Transverse colon (tissue), 4 donors: ENCODE data around the gene CCDC110. TPM values are rescaled to one million over a fixed set of nuclear protein-coding genes. Genes with fewer than 3 reads are reported as not detected.

ENCODE experiments used
- DNase-seq: peaks from one replicate; pipeline ENCODE4 v3.0.0-alpha.2; 2019
- H3K27ac ChIP-seq, 4 donors: fragments of 200-600 bp; sonication (generic); 2 replicates each; pipeline ENCODE4 v1.5.1; 2016 to 2018; ENCODE audit warnings: inconsistent platforms in 4 of 4
- H3K27me3 ChIP-seq: fragments of 200-600 bp; sonication (generic); 2 replicates; pipeline ENCODE4 v1.5.1; 2017; ENCODE audit warnings: inconsistent platforms
- H3K36me3 ChIP-seq, 4 donors: fragments of 200-600 bp; sonication (generic); 2 replicates each; pipeline ENCODE4 v1.5.1; 2017 to 2019; ENCODE audit warnings: inconsistent platforms in 4 of 4
- H3K4me1 ChIP-seq, 4 donors: fragments of 200-600 bp; sonication (generic); 2 replicates each; pipeline ENCODE4 v1.5.1; 2017 to 2020; ENCODE audit warnings: inconsistent platforms in 4 of 4
- H3K4me3 ChIP-seq, 4 donors: fragments of 200-600 bp; sonication (generic); 1 replicate in 1 of 4; 2 replicates in 3 of 4; pipeline versions ENCODE4 v1.5.1 to v1.6.1; 2017 to 2019; ENCODE audit warnings: inconsistent platforms in 4 of 4
- H3K9me3 ChIP-seq, 2 donors: fragments of 200-600 bp; sonication (generic); 2 replicates each; pipeline ENCODE4 v1.5.1; 2017 to 2019; ENCODE audit warnings: inconsistent platforms in 2 of 2
- CTCF ChIP-seq, 5 experiments: fragments of 200-600 bp in 3 of 5; fragments of 450-650 bp in 2 of 5; sonication (generic) in 3 of 5; IDR thresholded peaks; 1 replicate in 2 of 5; 2 replicates in 3 of 5; pipeline ENCODE4 v1.5.1; 2016 to 2017; ENCODE audit warnings: antibody characterized with exemption in 5 of 5, inconsistent platforms in 3 of 5, mild to moderate bottlenecking in 2 of 5, moderate library complexity in 1 of 5
- EP300 ChIP-seq: sonication (generic); formaldehyde crosslinking; IDR thresholded peaks from one replicate; pipeline ENCODE4 v1.6.1; 2017; ENCODE audit warnings: antibody characterized with exemption, low read depth
- POLR2A ChIP-seq: fragments of 450-650 bp; IDR thresholded peaks from one replicate; pipeline ENCODE4 v1.6.1; 2016; ENCODE audit warnings: antibody characterized with exemption, mild to moderate bottlenecking, moderate library complexity
- POLR2AphosphoS5 ChIP-seq, 3 donors: sonication (generic); formaldehyde crosslinking; IDR thresholded peaks; one replicate each; pipeline ENCODE4 v1.6.1; 2016; ENCODE audit warnings: antibody characterized with exemption in 3 of 3
- WGBS, 2 donors: methylation state at CpG; one replicate each; pipeline ENCODE4 v1.1.5; 2018; ENCODE audit warnings: low coverage in 1 of 2; 5-methylcytosine and 5-hydroxymethylcytosine counted together
- in situ Hi-C, 4 donors: fragments of 200-750 bp; cut with MboI; loops; one replicate each; pipeline versions ENCODE4 v1.15.0 to v1.15.1; 2017; ENCODE audit warnings: low sequenced_read_pairs in 3 of 4, low pct_ligation_motif_present in 1 of 4, low pct_unique_long_range_greater_than_20kb in 1 of 4
- intact Hi-C: fragments of 100-400 bp; cut with DNase I; formaldehyde crosslinking; loops from one replicate; pipeline ENCODE4 v1.15.1; 2023; ENCODE audit warnings: low total_unique reads
- total RNA-seq, 4 donors: library from RNA; depleted of rRNA; stranded (reverse); fragments of >200 nt; gene quantifications; one replicate each; pipeline ENCODE4 v1.1.0, GENCODE V29; 2016

Gene CCDC110
- total RNA-seq, 4 donors from 2014 or later = 2.5 to 3.0 TPM; not detected in 2

GRCh38 chr4:185412412-185412811 lies 59.1 kb downstream of the CCDC110 start:
- WGBS, 2 donors = 89 to 93% methylated on average over 4 to 5 of the region's 5 CpGs
- H3K36me3 ChIP-seq = peaks cover 0 to 50% (median 9%) of the 10 kb centered on the region in 4 donors
- no peaks in the 10 kb centered on the region for H3K27me3 ChIP-seq
- H3K4me1 ChIP-seq = no peaks in the 10 kb centered on the region
- no peak for DNase-seq
- no peak for TF ChIP-seq POLR2A
- no peak for TF ChIP-seq POLR2AphosphoS5 (IDR thresholded peaks at IDR 0.05)
- no peak for TF ChIP-seq EP300
- H3K4me3 ChIP-seq = no peak overlapping the region
- intact Hi-C loops = no loop called here
- no peaks in the 10 kb centered on the region for H3K9me3 ChIP-seq
- no peak overlapping the region for H3K27ac ChIP-seq
- in situ Hi-C loops = no loop called here

- DNase-seq = no peak
- Histone ChIP-seq H3K36me3 (peaks cover 0 to 47% (median 9%) of the 10 kb centered on the region in 4 donors), H3K27ac (no peak overlapping the region), H3K4me3 (no peak overlapping the region), H3K9me3 (no peaks in the 10 kb centered on the region), H3K4me1 (no peaks in the 10 kb centered on the region), H3K27me3 (no peaks in the 10 kb centered on the region)
- 78 to 79% methylated on average over 5 of the region's 5 CpGs for WGBS, 2 donors
- in situ Hi-C loops (no loop called here), intact Hi-C loops (no loop called here)
- TF ChIP-seq POLR2A (no peak), EP300 (no peak), POLR2AphosphoS5 (IDR thresholded peaks at IDR 0.05) (no peak), CTCF (IDR thresholded peaks at IDR 0.05) (no peak)
These were observed 59.7 kb downstream of the CCDC110 start for GRCh38 chr4:185411849-185412248.

GRCh38 chr4:185408432-185408831 lies 63.1 kb downstream of the CCDC110 start:
- peaks cover 0 to 47% (median 3%) of the 10 kb centered on the region in 4 donors for H3K36me3 ChIP-seq

GRCh38 chr4:185405296-185405999 lies 66.1 kb downstream of the CCDC110 start:
- in situ Hi-C loops (no loop called here), intact Hi-C loops (no loop called here)
- H3K27me3 ChIP-seq = no peaks in the 10 kb centered on the region
- no peaks in the 10 kb centered on the region for H3K9me3 ChIP-seq
- WGBS, 2 donors = 71 to 83% methylated on average over 6 of the region's 6 CpGs
- H3K4me1 ChIP-seq = peaks cover 0 to under 1% (median 0%) of the 10 kb centered on the region in 4 donors
- no peak overlapping the region for H3K4me3 ChIP-seq
- DNase-seq = no peak
- TF ChIP-seq EP300 (no peak), POLR2A (no peak), POLR2AphosphoS5 (IDR thresholded peaks at IDR 0.05) (no peak), CTCF (IDR thresholded peaks at IDR 0.05) (no peak)
- H3K27ac ChIP-seq = no peak overlapping the region
- H3K36me3 ChIP-seq = peaks cover 0 to 57% (median 12%) of the 10 kb centered on the region in 4 donors

More at GRCh38 chr4:185408432-185408831, 63.1 kb downstream of the CCDC110 start:
- Histone ChIP-seq H3K4me3 (no peak overlapping the region), H3K4me1 (no peaks in the 10 kb centered on the region), H3K27me3 (no peaks in the 10 kb centered on the region), H3K27ac (no peak overlapping the region), H3K9me3 (no peaks in the 10 kb centered on the region)
- intact Hi-C loops = no loop called here
- in situ Hi-C loops = no loop called here
- no peak for DNase-seq
- TF ChIP-seq POLR2AphosphoS5 (IDR thresholded peaks at IDR 0.05) (no peak), EP300 (no peak), POLR2A (no peak), CTCF (IDR thresholded peaks at IDR 0.05) (no peak)
- WGBS, 2 donors = 86% methylated on average over 2 of the region's 2 CpGs; no CpG with 5 or more reads in 1 of the 2 donors
